NCI-H2171 treated with DMSO at 0.1 percent for 48 hours (cell line): ENCODE results near the gene LEP.
"Not testable (repeated sequence)": the region's sequence is repeated elsewhere in the genome, so short reads cannot be mapped to it uniquely, and the experiment has no call there.

Source experiments
- DNase-seq: peaks from one replicate; lab custom pipeline; 2025; lab: John Stamatoyannopoulos, UW

Gene LEP

GRCh38 chr7:128210590-128211570, 30.2 kb upstream of the LEP start:
- no peak for DNase-seq

- DNase-seq = no peak
Observed at GRCh38 chr7:128211626-128212025, 29.5 kb upstream of the LEP start.

- DNase-seq = no peak
Observed at GRCh38 chr7:128214463-128214862, 26.6 kb upstream of the LEP start.

- DNase-seq = no peak
Observed at GRCh38 chr7:128215281-128215680, 25.8 kb upstream of the LEP start.

GRCh38 chr7:128215739-128216138, 25.3 kb upstream of the LEP start:
- DNase-seq = no peak

GRCh38 chr7:128217030-128217805, 23.9 kb upstream of the LEP start:
- no peak for DNase-seq

GRCh38 chr7:128217967-128218652, 23.0 kb upstream of the LEP start:
- peak; percentile 35 for DNase-seq

- no peak for DNase-seq
Observed at GRCh38 chr7:128219636-128220035, 21.4 kb upstream of the LEP start.

GRCh38 chr7:128221929-128222403, 19.1 kb upstream of the LEP start:
- no peak for DNase-seq

- DNase-seq = no peak
Observed at GRCh38 chr7:128226132-128226980, 14.7 kb upstream of the LEP start.

- DNase-seq = no peak
Observed at GRCh38 chr7:128227271-128227670, 13.8 kb upstream of the LEP start.

- no peak for DNase-seq
Observed at GRCh38 chr7:128231021-128231420, 10.1 kb upstream of the LEP start.

- DNase-seq = no peak
Observed at GRCh38 chr7:128231677-128232076, 9.4 kb upstream of the LEP start.

- DNase-seq = no peak
Observed at GRCh38 chr7:128233471-128233870, 7.6 kb upstream of the LEP start.

- DNase-seq = no peak
Observed at GRCh38 chr7:128234476-128235026, 6.5 kb upstream of the LEP start.

- no peak for DNase-seq
Observed at GRCh38 chr7:128235471-128235870, 5.6 kb upstream of the LEP start.

GRCh38 chr7:128236924-128237586, 4.0 kb upstream of the LEP start:
- peak; percentile 54 for DNase-seq

- DNase-seq = not testable (repeated sequence)
Observed at GRCh38 chr7:128239146-128239545, 1.9 kb upstream of the LEP start.

GRCh38 chr7:128242661-128243060, 1.6 kb downstream of the LEP start:
- DNase-seq = no peak

- no peak for DNase-seq
Observed at GRCh38 chr7:128243273-128243672, 2.2 kb downstream of the LEP start.
